Smooth muscle cell (in vitro differentiated cells): ENCODE data around the gene CHRM2. TPM values are rescaled to one million over a fixed set of nuclear protein-coding genes. Genes with fewer than 3 reads are reported as not detected.

Experiments
- DNase-seq: peaks from one replicate; lab custom pipeline; 2025; ENCODE audit not compliant: unreplicated experiment; lab: John Stamatoyannopoulos, UW
- H2AFZ ChIP-seq: fragments of 200-600 bp; sonication (generic); 2 replicates; pipeline ENCODE4 v1.6.0; 2016; ENCODE audit warnings: antibody characterized with exemption, low read depth, mild to moderate bottlenecking
- H3F3A ChIP-seq: fragments of 200-600 bp; sonication (generic); 2 replicates; pipeline ENCODE4 v1.6.0; 2017; ENCODE audit warnings: antibody characterized with exemption, low read depth
- H3K27ac ChIP-seq: fragments of 200-600 bp; sonication (generic); 2 replicates; pipeline ENCODE4 v1.5.1; 2016; ENCODE audit warnings: low read depth, mild to moderate bottlenecking
- H3K27me3 ChIP-seq: fragments of 200-600 bp; sonication (generic); 2 replicates; pipeline ENCODE4 v1.6.1; 2016; ENCODE audit warnings: low read depth, mild to moderate bottlenecking
- H3K36me3 ChIP-seq: fragments of 200-600 bp; sonication (generic); 2 replicates; pipeline ENCODE4 v1.5.1; 2016; ENCODE audit warnings: low read depth
- H3K4me1 ChIP-seq: fragments of 200-600 bp; sonication (generic); 2 replicates; pipeline ENCODE4 v1.5.1; 2016; ENCODE audit warnings: low read depth
- H3K4me2 ChIP-seq: fragments of 200-600 bp; sonication (generic); 2 replicates; pipeline ENCODE4 v1.6.0; 2016; ENCODE audit warnings: mild to moderate bottlenecking
- H3K4me3 ChIP-seq: fragments of 200-600 bp; sonication (generic); 2 replicates; pipeline ENCODE4 v1.5.1; 2016; ENCODE audit warnings: mild to moderate bottlenecking
- H3K79me2 ChIP-seq: fragments of 200-600 bp; sonication (generic); 2 replicates; pipeline ENCODE4 v1.6.0; 2016; ENCODE audit warnings: low read depth, mild to moderate bottlenecking
- H3K9ac ChIP-seq: fragments of 200-600 bp; sonication (generic); 2 replicates; pipeline ENCODE4 v1.6.0; 2016; ENCODE audit warnings: low read depth
- H3K9me3 ChIP-seq: fragments of 200-600 bp; sonication (generic); replicated peaks from 2 replicates; pipeline ENCODE4 v1.5.1; 2016; ENCODE audit warnings: low read depth
- H4K20me1 ChIP-seq: fragments of 200-600 bp; sonication (generic); 2 replicates; pipeline ENCODE4 v1.6.0; 2016; ENCODE audit warnings: low read depth
- WGBS: methylation state at CpG from one replicate; pipeline ENCODE4 v1.1.7; 2016; ENCODE audit warnings: low lambda C conversion rate; 5-methylcytosine and 5-hydroxymethylcytosine counted together
- polyA plus RNA-seq: library from polyadenylated mRNA; unstranded; fragments of >200 nt; fragmentation: Nextera tagmentation; extraction: Ambion mirVana; gene quantifications from 2 replicates; pipeline ENCODE4 v1.2.1, GENCODE V29; 2016
- total RNA-seq: library from RNA; depleted of rRNA; stranded (reverse); fragments of >200 nt; gene quantifications from 2 replicates; pipeline ENCODE4 v1.2.3, GENCODE V29; 2014
- TF ChIP-seq, protein P1 (sequence below): fragments of 200-600 bp; sonication (generic); IDR thresholded peaks from 2 replicates; pipeline ENCODE4 v1.5.1; 2017; ENCODE audit warnings: borderline replicate concordance, mild to moderate bottlenecking, antibody characterized with exemption; ENCODE audit not compliant: insufficient read depth, poor library complexity, severe bottlenecking

CHRM2 gene
- total and polyA plus RNA-seq, 2 experiments from 2014 or later, result 0.33 to 3.0 TPM

DNA sequence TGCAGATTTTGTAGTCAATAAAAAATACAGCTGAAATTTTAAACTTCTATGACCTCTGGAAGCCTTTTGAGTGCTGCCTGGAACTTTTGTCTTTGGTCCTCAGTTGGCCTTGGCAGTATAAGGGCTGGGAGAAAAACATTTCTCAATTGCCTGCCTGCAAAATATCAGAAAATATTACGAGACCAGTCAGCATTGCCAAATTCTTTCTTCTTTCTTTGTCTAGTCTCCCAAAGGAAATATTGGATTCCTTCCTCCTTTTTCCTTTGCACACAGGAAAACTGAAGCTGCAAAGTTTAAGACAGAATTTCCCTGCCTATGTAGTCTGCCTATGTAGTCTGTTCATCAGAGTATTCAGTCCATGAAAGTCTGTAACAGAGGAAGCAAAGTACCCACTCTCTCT lies 95.9 kb downstream of the CHRM2 start:
- Histone ChIP-seq H3K4me1 (no peaks in the 10 kb centered on the region), H2AFZ (peak overlapping the region; percentile 75), H3K4me3 (no peak overlapping the region), H3K9me3 (no peaks in the 10 kb centered on the region), H3K36me3 (no peaks in the 10 kb centered on the region), H3K9ac (no peak overlapping the region), H3K79me2 (no peaks in the 10 kb centered on the region), H4K20me1 (no peaks in the 10 kb centered on the region), H3K4me2 (no peak overlapping the region), H3F3A (no peaks in the 10 kb centered on the region), H3K27ac (no peak overlapping the region), H3K27me3 (no peaks in the 10 kb centered on the region)
- DNase-seq, result no peak
- WGBS, result 85% methylated on average over 1 of the region's 1 CpG
- TF ChIP-seq, protein P1, sequence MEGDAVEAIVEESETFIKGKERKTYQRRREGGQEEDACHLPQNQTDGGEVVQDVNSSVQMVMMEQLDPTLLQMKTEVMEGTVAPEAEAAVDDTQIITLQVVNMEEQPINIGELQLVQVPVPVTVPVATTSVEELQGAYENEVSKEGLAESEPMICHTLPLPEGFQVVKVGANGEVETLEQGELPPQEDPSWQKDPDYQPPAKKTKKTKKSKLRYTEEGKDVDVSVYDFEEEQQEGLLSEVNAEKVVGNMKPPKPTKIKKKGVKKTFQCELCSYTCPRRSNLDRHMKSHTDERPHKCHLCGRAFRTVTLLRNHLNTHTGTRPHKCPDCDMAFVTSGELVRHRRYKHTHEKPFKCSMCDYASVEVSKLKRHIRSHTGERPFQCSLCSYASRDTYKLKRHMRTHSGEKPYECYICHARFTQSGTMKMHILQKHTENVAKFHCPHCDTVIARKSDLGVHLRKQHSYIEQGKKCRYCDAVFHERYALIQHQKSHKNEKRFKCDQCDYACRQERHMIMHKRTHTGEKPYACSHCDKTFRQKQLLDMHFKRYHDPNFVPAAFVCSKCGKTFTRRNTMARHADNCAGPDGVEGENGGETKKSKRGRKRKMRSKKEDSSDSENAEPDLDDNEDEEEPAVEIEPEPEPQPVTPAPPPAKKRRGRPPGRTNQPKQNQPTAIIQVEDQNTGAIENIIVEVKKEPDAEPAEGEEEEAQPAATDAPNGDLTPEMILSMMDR, result no peak

DNA sequence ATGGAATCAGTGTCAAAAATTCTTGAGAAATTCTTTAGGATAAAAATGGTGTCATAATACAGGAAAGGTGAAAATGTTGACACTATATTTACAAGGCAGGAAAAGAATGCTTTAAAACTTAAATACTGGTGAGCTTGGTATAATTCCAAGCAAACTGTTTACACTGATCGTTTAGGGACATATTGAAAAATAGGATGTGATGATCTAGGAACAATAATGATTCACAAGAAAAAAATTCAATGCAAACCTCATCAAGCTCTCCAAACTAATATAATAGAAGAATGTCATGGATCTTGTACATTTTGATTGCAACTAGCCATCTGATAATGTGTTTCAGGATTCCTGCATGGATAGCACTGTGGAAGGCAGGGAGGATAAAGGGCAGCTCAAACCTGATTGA lies 98.4 kb downstream of the CHRM2 start:
- Histone ChIP-seq H3K27ac (no peak overlapping the region), H3K79me2 (no peaks in the 10 kb centered on the region)
- 97% methylated on average over 1 of the region's 1 CpG for WGBS

DNA sequence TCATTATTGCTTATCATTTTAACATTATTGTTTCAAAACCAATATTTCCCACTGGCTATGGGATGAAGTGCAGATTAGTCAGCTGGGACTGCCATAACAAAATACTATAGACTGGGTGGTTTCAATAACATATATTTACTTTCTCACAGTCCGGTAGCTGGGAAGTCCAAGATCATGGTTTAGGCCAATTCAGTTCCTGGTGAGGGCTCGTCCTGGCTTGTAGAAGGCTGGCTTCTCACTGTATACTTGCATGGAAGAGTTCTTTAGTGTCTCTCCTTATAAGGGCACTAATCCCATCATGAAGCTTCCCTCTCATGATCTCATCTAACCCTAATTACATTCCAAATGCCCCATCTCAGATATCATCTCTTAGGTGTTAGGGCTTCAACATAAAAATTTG lies 101.3 kb downstream of the CHRM2 start:
- TF ChIP-seq, protein P1, result no peak

More for the DNA sequence above, 98.4 kb downstream of the CHRM2 start:
- no peak overlapping the region for H2AFZ ChIP-seq
- no peak overlapping the region for H3K9ac ChIP-seq
- no peaks in the 10 kb centered on the region for H4K20me1 ChIP-seq
- TF ChIP-seq, protein P1, result no peak
- H3K36me3 ChIP-seq, result no peaks in the 10 kb centered on the region
- no peaks in the 10 kb centered on the region for H3F3A ChIP-seq
- DNase-seq, result no peak
- H3K4me1 ChIP-seq, result no peaks in the 10 kb centered on the region
- no peak overlapping the region for H3K4me3 ChIP-seq
- H3K27me3 ChIP-seq, result no peaks in the 10 kb centered on the region
- no peak overlapping the region for H3K4me2 ChIP-seq
- no peaks in the 10 kb centered on the region for H3K9me3 ChIP-seq

DNA sequence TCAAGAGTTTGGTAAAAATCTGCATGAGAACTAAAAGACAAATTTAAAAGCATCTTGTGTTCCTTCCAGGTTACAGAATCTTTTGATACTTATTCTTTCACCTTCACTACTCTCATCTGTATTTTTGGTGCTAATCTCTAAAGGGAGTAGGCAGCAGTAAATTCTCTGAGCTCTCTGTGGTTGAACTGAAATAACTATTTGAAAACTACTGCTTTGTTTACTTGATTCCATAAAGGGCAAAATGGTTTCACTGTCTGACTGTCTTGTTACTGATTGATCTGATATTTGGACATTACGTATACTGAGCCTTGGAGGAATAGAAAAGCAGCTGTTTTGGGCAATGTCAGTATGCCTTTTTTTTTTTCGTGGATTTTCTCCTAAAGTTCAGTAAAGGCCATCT lies 103.3 kb downstream of the CHRM2 start:
- Histone ChIP-seq H2AFZ (no peak overlapping the region), H3K9ac (no peak overlapping the region), H3K79me2 (no peaks in the 10 kb centered on the region), H3K27me3 (no peaks in the 10 kb centered on the region), H3K4me1 (no peaks in the 10 kb centered on the region), H3F3A (no peaks in the 10 kb centered on the region), H3K9me3 (no peaks in the 10 kb centered on the region), H3K4me2 (no peak overlapping the region), H3K27ac (no peak overlapping the region), H4K20me1 (no peaks in the 10 kb centered on the region), H3K4me3 (no peak overlapping the region), H3K36me3 (no peaks in the 10 kb centered on the region)
- 76% methylated on average over 2 of the region's 2 CpGs for WGBS
- no peak for DNase-seq
- TF ChIP-seq, protein P1, result no peak

More for the DNA sequence above, 101.3 kb downstream of the CHRM2 start:
- no peak overlapping the region for H3K4me3 ChIP-seq
- no peaks in the 10 kb centered on the region for H4K20me1 ChIP-seq
- H3K4me1 ChIP-seq, result no peaks in the 10 kb centered on the region
- H3K9ac ChIP-seq, result no peak overlapping the region
- no peaks in the 10 kb centered on the region for H3K27me3 ChIP-seq
- no peak overlapping the region for H3K27ac ChIP-seq
- 41% methylated on average over 2 of the region's 2 CpGs for WGBS
- H3K79me2 ChIP-seq, result no peaks in the 10 kb centered on the region
- H3K36me3 ChIP-seq, result no peaks in the 10 kb centered on the region
- H2AFZ ChIP-seq, result no peak overlapping the region
- no peaks in the 10 kb centered on the region for H3F3A ChIP-seq
- H3K9me3 ChIP-seq, result no peaks in the 10 kb centered on the region
- no peak for DNase-seq
- no peak overlapping the region for H3K4me2 ChIP-seq
